Natural killer cell treated with Interleukin-12 subunit alpha and Interleukin-12 subunit beta and Interleukin-15 and Interleukin-18, amount 100 ng/mL, for 72 hours (primary cell): ENCODE measurements around the gene DDX42. TPM values are rescaled to one million over a fixed set of nuclear protein-coding genes. Genes with fewer than 3 reads are reported as not detected.

Experiments
- ATAC-seq, 2 donors: fragments of 150-1000 bp; cut with Tn5 transposase in 1 of 2; sonication (Bioruptor Pico), chemical (Tn5 transposase) in 1 of 2; 2 replicates each; pipeline ENCODE4 v1.10.0; 2021
- DNase-seq: peaks from one replicate; pipeline ENCODE4 v3.0.0; 2022; ENCODE audit warnings: low spot score
- H3K27ac Mint-ChIP-seq, 2 donors: 1 replicate in 1 of 2; 2 replicates in 1 of 2; pipeline ENCODE4 v1.8.0; 2022; ENCODE audit warnings: mixed read lengths in 2 of 2, mild to moderate bottlenecking in 1 of 2, moderate library complexity in 1 of 2
- H3K27me3 Mint-ChIP-seq, 2 donors: 1 replicate in 1 of 2; 2 replicates in 1 of 2; pipeline ENCODE4 v1.8.0; 2022; ENCODE audit warnings: mixed read lengths in 2 of 2
- H3K36me3 Mint-ChIP-seq: one replicate; pipeline ENCODE4 v1.8.0; 2022; ENCODE audit warnings: mixed read lengths
- H3K4me1 Mint-ChIP-seq, 2 donors: 1 replicate in 1 of 2; 2 replicates in 1 of 2; pipeline ENCODE4 v1.8.0; 2022; ENCODE audit warnings: low read depth in 2 of 2, mixed read lengths in 2 of 2, mild to moderate bottlenecking in 1 of 2
- H3K4me3 Mint-ChIP-seq: one replicate; pipeline ENCODE4 v1.8.0; 2022; ENCODE audit warnings: mixed read lengths
- H3K9me3 Mint-ChIP-seq: 2 replicates; pipeline ENCODE4 v1.8.0; 2022; ENCODE audit warnings: mixed read lengths
- total RNA-seq, 2 donors: library from RNA; stranded (reverse); gene quantifications; one replicate each; pipeline ENCODE4 v1.2.3, GENCODE V29; 2022

DDX42 gene, protein sequence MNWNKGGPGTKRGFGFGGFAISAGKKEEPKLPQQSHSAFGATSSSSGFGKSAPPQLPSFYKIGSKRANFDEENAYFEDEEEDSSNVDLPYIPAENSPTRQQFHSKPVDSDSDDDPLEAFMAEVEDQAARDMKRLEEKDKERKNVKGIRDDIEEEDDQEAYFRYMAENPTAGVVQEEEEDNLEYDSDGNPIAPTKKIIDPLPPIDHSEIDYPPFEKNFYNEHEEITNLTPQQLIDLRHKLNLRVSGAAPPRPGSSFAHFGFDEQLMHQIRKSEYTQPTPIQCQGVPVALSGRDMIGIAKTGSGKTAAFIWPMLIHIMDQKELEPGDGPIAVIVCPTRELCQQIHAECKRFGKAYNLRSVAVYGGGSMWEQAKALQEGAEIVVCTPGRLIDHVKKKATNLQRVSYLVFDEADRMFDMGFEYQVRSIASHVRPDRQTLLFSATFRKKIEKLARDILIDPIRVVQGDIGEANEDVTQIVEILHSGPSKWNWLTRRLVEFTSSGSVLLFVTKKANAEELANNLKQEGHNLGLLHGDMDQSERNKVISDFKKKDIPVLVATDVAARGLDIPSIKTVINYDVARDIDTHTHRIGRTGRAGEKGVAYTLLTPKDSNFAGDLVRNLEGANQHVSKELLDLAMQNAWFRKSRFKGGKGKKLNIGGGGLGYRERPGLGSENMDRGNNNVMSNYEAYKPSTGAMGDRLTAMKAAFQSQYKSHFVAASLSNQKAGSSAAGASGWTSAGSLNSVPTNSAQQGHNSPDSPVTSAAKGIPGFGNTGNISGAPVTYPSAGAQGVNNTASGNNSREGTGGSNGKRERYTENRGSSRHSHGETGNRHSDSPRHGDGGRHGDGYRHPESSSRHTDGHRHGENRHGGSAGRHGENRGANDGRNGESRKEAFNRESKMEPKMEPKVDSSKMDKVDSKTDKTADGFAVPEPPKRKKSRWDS
- total RNA-seq, result 100 to 1,000 TPM; 107 to 161 TPM

DNA sequence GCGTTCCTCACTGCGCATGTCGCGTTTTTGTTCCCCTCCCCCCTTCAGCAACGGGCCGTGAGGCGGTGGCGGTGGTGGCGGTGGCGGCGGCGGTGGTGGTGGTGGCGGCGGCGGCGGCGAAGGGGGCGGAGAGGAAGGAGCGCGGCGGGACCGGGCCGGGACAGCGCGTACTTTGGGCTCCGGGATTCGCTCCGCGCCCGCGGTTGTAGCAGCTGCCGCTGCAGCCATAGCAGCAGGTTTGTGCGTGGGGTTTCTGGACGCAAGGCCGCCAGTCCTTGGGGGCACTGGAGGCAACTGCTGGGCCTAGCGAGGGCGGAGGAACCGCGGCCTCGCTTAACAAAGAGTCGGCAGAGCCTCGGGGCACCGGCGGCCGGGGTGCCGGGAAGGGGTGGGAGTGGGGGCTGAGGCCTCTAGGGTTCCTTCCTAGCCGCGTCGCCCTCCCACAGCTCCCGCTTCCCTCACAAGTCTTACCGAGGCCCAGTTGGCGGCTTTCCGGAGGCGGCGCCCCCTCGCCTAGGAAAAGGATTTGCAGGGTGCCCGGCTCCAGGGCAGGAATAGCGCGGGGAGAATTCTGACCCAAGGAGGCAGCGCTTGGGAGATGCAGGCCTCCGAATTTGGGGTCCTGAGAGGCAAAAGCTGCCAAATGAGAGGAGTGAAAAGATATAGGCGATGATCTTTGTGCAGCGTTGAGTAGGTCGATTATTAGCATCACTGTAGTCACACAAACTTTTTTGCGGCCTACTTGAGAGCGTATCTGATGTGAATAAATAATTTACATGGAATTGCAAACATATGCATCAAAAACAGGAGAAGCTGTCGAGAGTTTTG lies at the start of gene DDX42:
Gene DDX42 (plus strand): TSS at position 30 of the 828 bp plus-strand sequence. CDS start 12,880 bp downstream, outside the sequence.
- H3K27ac Mint-ChIP-seq, result peak within 1 kb of the TSS; percentile 98 to 99
- no peak for DNase-seq
- H3K27me3 Mint-ChIP-seq, result no peaks in the 10 kb centered on the region

DNA sequence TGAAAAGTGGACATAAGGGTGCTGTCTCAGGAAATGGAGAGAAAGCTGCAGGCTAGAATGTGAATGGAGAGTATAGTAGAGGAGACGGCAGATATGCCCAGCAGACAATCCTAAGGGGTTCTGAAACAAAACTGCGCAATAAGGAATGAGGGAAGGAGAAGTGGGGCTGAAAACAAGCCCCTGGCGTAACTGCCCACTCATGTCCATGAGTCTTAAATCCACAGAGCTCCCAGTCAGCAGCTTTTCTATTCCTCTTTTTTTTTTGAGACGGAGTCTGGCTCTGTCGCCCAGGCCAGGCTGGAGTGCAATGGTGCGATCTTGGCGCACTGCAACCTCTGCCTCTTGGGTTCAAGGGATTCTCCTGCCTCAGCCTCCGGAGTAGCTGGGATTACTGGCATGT lies 38.3 kb upstream of the DDX42 start:
- Mint-ChIP-seq H3K27ac (no peak overlapping the region), H3K36me3 (no peaks in the 10 kb centered on the region), H3K27me3 (no peaks in the 10 kb centered on the region), H3K4me3 (no peak overlapping the region), H3K9me3 (no peaks in the 10 kb centered on the region), H3K4me1 (peaks cover 8 to 11% of the 10 kb centered on the region in 2 donors)
- DNase-seq (no peak), ATAC-seq (no peak)

More for the DNA sequence above, at the start of gene DDX42:
- no peaks in the 10 kb centered on the region for H3K9me3 Mint-ChIP-seq
- peaks cover 38% of the 10 kb centered on the region in 2 donors for H3K4me1 Mint-ChIP-seq
- ATAC-seq, result peak in 1 of 2 donors; percentile 1
- peak within 1 kb of the TSS; percentile 92 for H3K4me3 Mint-ChIP-seq
- peaks cover 14% of the 10 kb centered on the region for H3K36me3 Mint-ChIP-seq

DNA sequence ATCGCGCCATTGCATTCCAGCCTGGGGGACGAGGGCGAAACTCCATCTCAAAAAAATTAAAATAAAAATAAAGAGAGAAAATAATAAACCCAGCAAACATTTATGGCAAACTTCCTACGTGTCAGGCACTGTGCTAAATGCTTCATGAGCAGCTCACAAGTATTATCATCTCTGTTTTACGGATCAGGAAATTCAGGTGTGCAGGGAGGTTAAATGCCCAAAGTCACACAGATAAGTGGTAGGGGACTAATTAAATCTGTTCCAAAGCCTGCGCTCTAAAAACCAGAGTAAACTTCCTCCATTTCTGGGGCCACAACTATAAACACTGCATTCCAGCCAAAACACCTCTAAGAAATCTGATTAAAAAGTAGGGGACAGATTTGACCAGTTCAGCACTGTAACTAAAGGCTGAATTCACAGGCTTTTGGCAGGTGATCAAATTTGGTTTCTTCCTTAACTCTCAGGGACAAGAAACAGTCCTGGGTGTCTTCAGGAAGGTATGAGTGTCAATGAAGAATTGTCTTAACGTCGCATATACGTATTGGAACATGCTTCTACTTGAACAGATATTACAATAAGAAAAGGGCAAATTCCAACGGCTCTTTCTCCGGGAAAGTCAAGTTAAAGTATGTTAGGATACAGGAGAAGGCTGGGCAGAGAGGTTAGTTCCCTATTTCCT lies 33.4 kb upstream of the DDX42 start:
- peak overlapping the region; percentile 89 for H3K4me3 Mint-ChIP-seq
- no peak for DNase-seq
- no peaks in the 10 kb centered on the region for H3K27me3 Mint-ChIP-seq
- no peak for ATAC-seq
- peaks cover 11 to 19% of the 10 kb centered on the region in 2 donors for H3K4me1 Mint-ChIP-seq
- no peaks in the 10 kb centered on the region for H3K9me3 Mint-ChIP-seq
- peak overlapping the region; percentile 95 to 96 for H3K27ac Mint-ChIP-seq
- H3K36me3 Mint-ChIP-seq, result peaks cover 2% of the 10 kb centered on the region

DNA sequence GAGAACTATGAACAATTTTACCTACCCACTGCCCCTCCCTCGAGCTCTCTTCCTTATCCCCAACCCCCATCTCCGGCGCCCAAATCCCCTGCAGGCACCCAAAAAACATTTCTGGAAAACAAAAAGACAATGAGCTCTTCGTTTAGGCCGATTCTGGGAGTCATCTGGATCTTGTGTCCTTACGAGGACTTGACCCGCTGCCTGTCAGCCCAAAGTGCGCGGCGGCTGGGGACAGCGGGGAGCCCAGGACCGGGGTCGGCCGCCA lies 32.9 kb upstream of the DDX42 start:
- Mint-ChIP-seq H3K4me3 (peak overlapping the region; percentile 89), H3K27me3 (no peaks in the 10 kb centered on the region), H3K4me1 (peaks cover 11 to 19% of the 10 kb centered on the region in 2 donors), H3K27ac (peak overlapping the region; percentile 95 to 96), H3K9me3 (no peaks in the 10 kb centered on the region), H3K36me3 (peaks cover 6% of the 10 kb centered on the region)
- DNase-seq (no peak), ATAC-seq (no peak)

DNA sequence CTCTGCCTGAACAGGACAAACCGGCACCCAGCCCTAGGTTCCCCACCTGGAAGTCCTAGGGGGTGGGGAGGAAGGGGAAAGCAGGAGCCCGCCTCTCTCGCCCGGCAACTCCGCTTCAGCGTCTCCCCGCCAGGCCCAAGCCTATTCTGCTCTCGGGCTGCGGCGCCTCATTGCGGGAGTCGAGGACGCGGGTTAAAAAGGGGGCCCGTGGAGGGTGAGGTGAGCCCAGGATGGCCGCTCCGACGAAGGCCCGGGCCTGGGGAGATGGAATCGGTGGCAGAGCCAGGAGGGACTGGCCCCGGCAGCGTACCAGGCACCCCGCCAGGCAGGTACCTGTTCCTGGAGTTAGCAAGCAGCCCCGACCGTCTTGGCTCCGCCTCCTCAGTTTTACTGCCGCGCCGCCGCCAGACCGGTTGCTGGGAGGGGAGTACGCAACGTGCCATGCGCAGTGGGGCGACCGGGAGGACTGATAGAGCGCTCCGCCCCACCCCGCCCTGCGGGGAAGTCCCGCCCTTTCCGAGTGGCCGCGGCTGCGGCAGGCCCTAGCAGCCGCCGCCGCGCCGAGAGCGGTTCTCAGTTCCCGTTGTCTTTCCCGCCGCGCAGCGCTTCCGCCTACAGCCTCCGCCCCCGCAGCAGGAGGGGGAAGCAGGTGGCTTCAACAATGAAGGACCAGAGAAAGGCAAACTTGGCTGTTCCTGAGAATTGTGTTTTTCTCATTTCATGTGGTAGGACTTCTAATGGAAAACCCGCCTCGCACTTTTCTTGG lies 32.4 kb upstream of the DDX42 start, which contains the start of gene STRADA:
Gene STRADA (minus strand): TSS at position 392 of the 766 bp plus-strand sequence. CDS start 13,430 bp downstream, outside the sequence.
- Mint-ChIP-seq H3K4me1 (peaks cover 11 to 19% of the 10 kb centered on the region in 2 donors), H3K27me3 (no peaks in the 10 kb centered on the region), H3K4me3 (peak within 1 kb of the TSS; percentile 89), H3K9me3 (no peaks in the 10 kb centered on the region), H3K27ac (peak within 1 kb of the TSS; percentile 95 to 96), H3K36me3 (peaks cover 7% of the 10 kb centered on the region)
- ATAC-seq (peak; percentile 98 to 99), DNase-seq (peak; percentile 99)

DNA sequence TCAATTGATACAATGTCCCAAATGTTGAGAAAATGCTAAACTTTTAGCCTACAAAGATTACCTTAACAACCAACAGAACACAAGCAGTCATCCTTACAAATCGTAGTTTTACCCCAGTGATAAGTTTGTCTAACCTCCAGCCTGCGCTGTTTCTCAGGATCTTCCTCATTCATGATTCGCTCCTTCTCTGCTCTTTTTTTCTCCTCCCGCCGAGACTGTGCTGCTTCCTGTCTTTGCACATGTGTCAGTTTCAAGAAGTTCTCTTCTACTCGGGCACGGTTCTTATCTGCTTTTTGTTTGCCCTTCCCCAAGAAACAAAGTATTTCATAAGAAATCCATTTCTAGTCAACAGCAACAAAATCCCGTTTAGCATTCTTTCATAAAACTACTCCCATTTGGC lies 22.2 kb upstream of the DDX42 start:
- peak in 1 of 2 donors; percentile 66 for ATAC-seq

DNA sequence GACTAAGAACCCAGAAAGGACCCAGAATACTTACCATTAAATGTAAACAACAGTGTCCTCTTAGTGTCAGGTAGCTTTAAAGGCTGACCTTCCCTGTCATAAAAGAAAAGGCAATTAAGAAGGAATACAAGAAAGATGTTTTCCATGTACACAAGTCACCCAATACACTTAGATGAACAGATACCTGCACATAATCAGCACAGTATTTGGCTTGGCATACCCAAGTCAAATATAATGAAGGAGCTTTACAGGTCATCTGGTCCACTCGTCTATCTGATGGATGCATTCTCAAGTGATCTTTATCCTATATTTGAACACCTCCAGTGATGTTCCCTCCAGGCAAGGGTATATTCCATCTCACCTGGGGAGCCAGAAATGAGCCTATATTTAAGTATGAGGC lies 21.3 kb upstream of the DDX42 start:
- peaks cover 9 to 14% of the 10 kb centered on the region in 2 donors for H3K4me1 Mint-ChIP-seq
- ATAC-seq, result no peak
- H3K4me3 Mint-ChIP-seq, result no peak overlapping the region
- peak overlapping the region; percentile 6 to 13 for H3K27ac Mint-ChIP-seq
- H3K9me3 Mint-ChIP-seq, result no peaks in the 10 kb centered on the region
- H3K36me3 Mint-ChIP-seq, result peaks cover 24% of the 10 kb centered on the region
- no peak for DNase-seq
- no peaks in the 10 kb centered on the region for H3K27me3 Mint-ChIP-seq

More for the DNA sequence above, 22.2 kb upstream of the DDX42 start:
- DNase-seq, result no peak
- peaks cover 23% of the 10 kb centered on the region for H3K36me3 Mint-ChIP-seq
- H3K27ac Mint-ChIP-seq, result peak overlapping the region; percentile 75 to 91
- no peaks in the 10 kb centered on the region for H3K27me3 Mint-ChIP-seq
- H3K4me3 Mint-ChIP-seq, result peak overlapping the region; percentile 72
- no peaks in the 10 kb centered on the region for H3K9me3 Mint-ChIP-seq
- H3K4me1 Mint-ChIP-seq, result peaks cover 9 to 14% of the 10 kb centered on the region in 2 donors

DNA sequence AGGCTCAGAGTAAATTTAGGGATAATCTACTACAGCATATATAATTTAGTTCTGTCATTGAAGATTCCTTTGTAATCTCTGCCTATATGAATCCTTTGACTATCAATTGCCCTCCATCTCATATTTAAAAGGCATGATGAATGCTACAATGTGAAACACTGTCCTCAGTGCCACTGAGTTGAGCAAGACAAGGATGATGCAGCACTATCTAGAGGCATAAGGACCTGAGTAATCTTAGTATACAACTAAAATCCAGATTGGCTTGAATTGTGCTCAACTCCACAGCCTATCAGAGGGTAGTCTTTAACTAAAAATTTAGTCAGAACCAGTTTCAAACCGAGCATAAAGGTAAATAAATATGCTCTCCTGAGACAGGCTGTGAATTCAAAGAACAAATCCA lies 20.8 kb upstream of the DDX42 start:
- no peak for DNase-seq
- H3K9me3 Mint-ChIP-seq, result no peaks in the 10 kb centered on the region
- peaks cover 24% of the 10 kb centered on the region for H3K36me3 Mint-ChIP-seq
- H3K27ac Mint-ChIP-seq, result peak overlapping the region; percentile 6 to 13
- peaks cover 9 to 14% of the 10 kb centered on the region in 2 donors for H3K4me1 Mint-ChIP-seq
- peak in 1 of 2 donors; percentile 59 for ATAC-seq
- no peak overlapping the region for H3K4me3 Mint-ChIP-seq
- H3K27me3 Mint-ChIP-seq, result no peaks in the 10 kb centered on the region

DNA sequence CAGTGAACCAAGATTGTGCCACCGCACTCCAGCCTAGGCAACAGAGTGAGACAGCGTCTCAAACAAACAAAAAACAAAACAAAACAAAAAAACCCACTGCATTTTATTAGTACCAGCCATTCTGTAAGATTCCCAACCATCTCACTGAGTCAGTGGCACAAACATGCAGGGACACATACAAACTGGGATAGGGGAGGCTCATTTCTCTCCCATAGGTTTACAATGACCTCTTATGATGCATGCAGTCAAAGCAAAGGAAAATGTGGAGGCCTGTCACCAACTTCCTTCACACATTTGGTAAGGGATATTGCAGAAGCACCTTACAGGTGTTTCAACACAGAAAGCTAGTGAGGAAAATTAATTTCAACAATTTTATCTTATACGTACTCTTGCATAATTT lies 19.9 kb upstream of the DDX42 start:
- Mint-ChIP-seq H3K27me3 (no peaks in the 10 kb centered on the region), H3K27ac (no peak overlapping the region), H3K4me1 (peaks cover 6 to 14% of the 10 kb centered on the region in 2 donors), H3K9me3 (no peaks in the 10 kb centered on the region), H3K4me3 (no peak overlapping the region), H3K36me3 (peaks cover 30% of the 10 kb centered on the region)
- DNase-seq (no peak), ATAC-seq (no peak)

DNA sequence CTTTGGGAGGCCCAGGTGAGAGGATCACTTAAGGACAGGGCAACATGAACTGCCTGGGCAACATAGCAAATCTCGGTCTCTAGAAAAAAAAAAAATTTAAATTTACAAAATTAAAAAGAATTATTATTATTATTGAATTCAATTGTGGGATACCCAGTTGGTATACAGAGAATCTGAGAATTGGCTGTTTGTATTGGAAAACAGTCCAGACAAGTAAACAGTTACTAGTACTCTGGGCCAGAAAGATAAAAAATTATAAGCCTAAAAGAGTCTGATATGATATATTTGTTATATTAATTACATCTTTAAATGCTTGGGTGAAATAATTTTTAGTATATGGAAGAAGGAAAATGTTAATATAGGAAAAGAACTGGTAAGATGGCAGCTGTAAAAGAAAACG lies 15.5 kb upstream of the DDX42 start:
- Mint-ChIP-seq H3K4me1 (peaks cover 6 to 12% of the 10 kb centered on the region in 2 donors), H3K36me3 (peaks cover 24% of the 10 kb centered on the region), H3K27me3 (no peaks in the 10 kb centered on the region), H3K4me3 (no peak overlapping the region), H3K9me3 (no peaks in the 10 kb centered on the region), H3K27ac (peak overlapping the region in 1 of 2 donors; percentile 46)
- ATAC-seq (no peak), DNase-seq (no peak)

DNA sequence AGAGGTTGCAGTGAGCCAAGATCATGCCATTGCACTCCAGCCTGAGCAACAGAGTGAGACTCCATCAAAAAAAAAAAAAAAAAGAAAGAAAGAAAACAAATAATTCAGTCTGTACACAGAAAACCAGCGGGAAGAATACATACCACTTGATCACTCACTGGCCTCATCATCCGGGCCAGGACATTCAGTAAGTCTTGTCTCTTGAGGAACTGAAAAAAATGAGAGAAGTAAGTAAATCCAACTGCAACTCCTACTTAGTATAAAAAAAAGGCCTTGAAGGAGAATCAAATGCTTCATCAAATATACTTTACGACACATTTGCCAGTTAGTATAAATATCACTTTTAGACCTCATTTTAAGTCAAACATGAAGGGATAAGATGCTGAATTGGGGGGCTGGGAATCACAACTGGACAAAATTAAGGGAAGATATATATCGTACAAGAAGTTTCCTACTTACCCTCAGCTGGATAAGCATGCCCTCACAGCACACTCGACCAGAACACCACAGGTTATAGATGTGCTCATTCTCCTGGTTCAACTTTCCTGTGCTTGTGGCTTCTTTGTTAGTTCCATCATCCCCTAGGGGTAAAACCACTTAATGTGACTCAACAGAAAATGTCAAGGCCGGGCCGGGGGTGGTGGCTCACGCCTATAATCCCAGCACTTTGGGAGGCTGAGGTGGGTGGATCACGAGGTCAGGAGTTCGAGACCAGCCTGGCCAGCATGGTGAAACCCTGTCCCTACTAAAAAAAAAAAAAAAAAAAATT lies 13.0 kb upstream of the DDX42 start:
- DNase-seq, result no peak
- Mint-ChIP-seq H3K27ac (peak overlapping the region; percentile 43 to 54), H3K4me1 (peaks cover 8 to 15% of the 10 kb centered on the region in 2 donors), H3K9me3 (no peaks in the 10 kb centered on the region), H3K27me3 (no peaks in the 10 kb centered on the region), H3K36me3 (peaks cover 29% of the 10 kb centered on the region), H3K4me3 (no peak overlapping the region)
- ATAC-seq, result peak in 1 of 2 donors; percentile 54
